ENCODE results near the gene C11orf71. TPM values are rescaled to one million over a fixed set of nuclear protein-coding genes. Genes with fewer than 3 reads are reported as not detected.

The C11orf71 gene
- total RNA-seq, 4 donors from 2014 or later = 4.8 to 9.8 (median 6.0) TPM

- no peak for DNase-seq (ENCODE audit: low spot score)
- ATAC-seq (ENCODE audit: low FRiP score) = no peak
- no peak for TF ChIP-seq CTCF (IDR thresholded peaks at IDR 0.05)
Observed at GRCh38 chr11:114392735-114393667, 7.3 kb downstream of the C11orf71 start.

GRCh38 chr11:114386545-114386944 is 13.8 kb downstream of the C11orf71 start:
- DNase-seq (ENCODE audit: low spot score) (no peak), ATAC-seq (ENCODE audit: low FRiP score) (no peak)
- no peak for TF ChIP-seq CTCF (IDR thresholded peaks at IDR 0.05)

- no peak for DNase-seq (ENCODE audit: low spot score)
- ATAC-seq (ENCODE audit: low FRiP score) = no peak
- TF ChIP-seq CTCF (IDR thresholded peaks at IDR 0.05) = no peak
Observed at GRCh38 chr11:114386131-114386530, 14.2 kb downstream of the C11orf71 start.

- DNase-seq (ENCODE audit: low spot score) (no peak), ATAC-seq (ENCODE audit: low FRiP score) (no peak)
- TF ChIP-seq CTCF (IDR thresholded peaks at IDR 0.05) = no peak
Observed at GRCh38 chr11:114384487-114384886, 15.8 kb downstream of the C11orf71 start.

- DNase-seq (ENCODE audit: low spot score) (no peak), ATAC-seq (ENCODE audit: low FRiP score) (no peak)
- TF ChIP-seq CTCF (IDR thresholded peaks at IDR 0.05) = no peak
Observed at GRCh38 chr11:114382509-114382908, 17.8 kb downstream of the C11orf71 start.

GRCh38 chr11:114379394-114380069 is 20.8 kb downstream of the C11orf71 start:
- ATAC-seq (ENCODE audit: low FRiP score) = no peak
- TF ChIP-seq CTCF (IDR thresholded peaks at IDR 0.05) = no peak
- no peak for DNase-seq (ENCODE audit: low spot score)
